Left cardiac atrium (tissue), 4 donors: ENCODE results near the gene MEF2C. TPM values are rescaled to one million over a fixed set of nuclear protein-coding genes. Genes with fewer than 3 reads are reported as not detected.

Source experiments
- ATAC-seq, 2 donors: fragments of 200-7000 bp; cut with Tn5 transposase; one replicate each; pipeline ENCODE4 v1.9.1; 2020; ENCODE audit warnings: mild to moderate bottlenecking in 2 of 2, moderate library complexity in 2 of 2
- DNase-seq: peaks from one replicate; pipeline ENCODE4 v3.0.0-alpha.2; 2020
- intact Hi-C, 2 donors: fragments of 100-400 bp; cut with DNase I; formaldehyde crosslinking; loops; one replicate each; pipeline versions ENCODE4 v1.14.1 to v1.15.1; 2022 to 2023
- total RNA-seq, 2 donors: library from RNA; stranded (reverse); fragmentation: NEBNext Ultra II Directional; extraction: Animal tissue kit (Norgen Biotek cat#: 25700); gene quantifications; one replicate each; pipeline ENCODE4 v1.2.1, GENCODE V29; 2021
- donor health status: DM: no; HTN: yes; CAD: no.
- donor health status: DM: no; HTN: yes; CAD: no; lungs with severe emphysema.
- donor health status: DM: yes; HTN: yes; CAD: no.
- donor health status: Dilated cardiomyopathy.

The MEF2C gene
- total RNA-seq, 2 donors from 2014 or later, result 48.3 to 53.7 TPM

- intact Hi-C loops, result no loop called here
- ATAC-seq (no peak), DNase-seq (no peak)
Measured at GRCh38 chr5:88719434-88719833, 163.6 kb downstream of the MEF2C start.

- DNase-seq, result no peak
- no peak for ATAC-seq
- intact Hi-C loops, result no loop called here
Measured at GRCh38 chr5:88718736-88719135, 164.2 kb downstream of the MEF2C start.

- DNase-seq, result no peak
- intact Hi-C loops, result no loop called here
- no peak for ATAC-seq
Measured at GRCh38 chr5:88716101-88716500, 166.9 kb downstream of the MEF2C start.

GRCh38 chr5:88715503-88715902 is 167.5 kb downstream of the MEF2C start:
- intact Hi-C loops, result no loop called here
- ATAC-seq (no peak), DNase-seq (no peak)

GRCh38 chr5:88713818-88714217 is 169.2 kb downstream of the MEF2C start:
- no peak for DNase-seq
- intact Hi-C loops, result no loop called here
- ATAC-seq, result no peak

GRCh38 chr5:88708682-88709398 is 174.1 kb downstream of the MEF2C start:
- ATAC-seq, result no peak
- intact Hi-C loops, result no loop called here

GRCh38 chr5:88708021-88708420 is 175.0 kb downstream of the MEF2C start:
- DNase-seq, result no peak
- no peak for ATAC-seq
- intact Hi-C loops, result no loop called here

More at GRCh38 chr5:88708682-88709398, 174.1 kb downstream of the MEF2C start:
- no peak for DNase-seq

GRCh38 chr5:88707216-88707965 is 175.6 kb downstream of the MEF2C start:
- ATAC-seq (no peak), DNase-seq (no peak)
- intact Hi-C loops, result no loop called here

- ATAC-seq, result no peak
- intact Hi-C loops, result no loop called here
- DNase-seq, result no peak
Measured at GRCh38 chr5:88702332-88702731, 180.7 kb downstream of the MEF2C start.

GRCh38 chr5:88700121-88700520 is 182.9 kb downstream of the MEF2C start:
- no peak for ATAC-seq
- no peak for DNase-seq
- intact Hi-C loops, result no loop called here

GRCh38 chr5:88698290-88698689 is 184.7 kb downstream of the MEF2C start:
- DNase-seq (no peak), ATAC-seq (no peak)
- intact Hi-C loops, result no loop called here

- DNase-seq, result no peak
Measured at GRCh38 chr5:88696466-88696865, 186.5 kb downstream of the MEF2C start.

GRCh38 chr5:88695931-88696330 is 187.1 kb downstream of the MEF2C start:
- DNase-seq, result no peak
- no peak for ATAC-seq
- intact Hi-C loops, result no loop called here

More at GRCh38 chr5:88696466-88696865, 186.5 kb downstream of the MEF2C start:
- intact Hi-C loops, result no loop called here
- no peak for ATAC-seq

- intact Hi-C loops, result no loop called here
Measured at GRCh38 chr5:88695232-88695631, 187.8 kb downstream of the MEF2C start.

GRCh38 chr5:88694023-88694679 is 188.8 kb downstream of the MEF2C start:
- no peak for ATAC-seq

More at GRCh38 chr5:88695232-88695631, 187.8 kb downstream of the MEF2C start:
- ATAC-seq (no peak), DNase-seq (no peak)

GRCh38 chr5:88693071-88693932 is 189.7 kb downstream of the MEF2C start:
- intact Hi-C loops, result no loop called here
- ATAC-seq (peak in 1 of 2 donors; percentile 35), DNase-seq (no peak)

More at GRCh38 chr5:88694023-88694679, 188.8 kb downstream of the MEF2C start:
- DNase-seq, result no peak
- intact Hi-C loops, result no loop called here

GRCh38 chr5:88691945-88692868 is 190.8 kb downstream of the MEF2C start:
- DNase-seq, result no peak
- intact Hi-C loops, result loop anchor here in 1 of 2 donors (2.0 kb wide), 1 partner anchor 911 kb away; no protein-coding TSS in a partner anchor
- peak in 1 of 2 donors; percentile 34 for ATAC-seq

GRCh38 chr5:88691230-88691582 is 191.8 kb downstream of the MEF2C start:
- ATAC-seq, result no peak
- intact Hi-C loops, result loop anchor here in 1 of 2 donors (2.0 kb wide), 1 partner anchor 910 kb away; no protein-coding TSS in a partner anchor
- DNase-seq, result no peak
